Suprapubic skin (tissue), 4 donors: ENCODE measurements around the gene DYTN. TPM values are rescaled to one million over a fixed set of nuclear protein-coding genes. Genes with fewer than 3 reads are reported as not detected.

Experiments
- DNase-seq, 2 donors: peaks; one replicate each; pipeline ENCODE4 v3.0.0-alpha.2; 2019; ENCODE audit warnings: low spot score in 2 of 2
- H3K27ac ChIP-seq: fragments of 200-600 bp; sonication (generic); one replicate; pipeline ENCODE4 v1.5.1; 2019
- H3K27me3 ChIP-seq: fragments of 200-600 bp; sonication (generic); one replicate; pipeline ENCODE4 v1.5.1; 2019
- H3K36me3 ChIP-seq: fragments of 200-600 bp; sonication (generic); one replicate; pipeline ENCODE4 v1.5.1; 2019
- H3K4me1 ChIP-seq: fragments of 200-600 bp; sonication (generic); one replicate; pipeline ENCODE4 v1.5.1; 2019
- H3K4me3 ChIP-seq: fragments of 200-600 bp; sonication (generic); one replicate; pipeline ENCODE4 v1.5.1; 2019; ENCODE audit warnings: mild to moderate bottlenecking
- H3K9me3 ChIP-seq: fragments of 200-600 bp; sonication (generic); one replicate; pipeline ENCODE4 v1.5.1; 2019
- CTCF ChIP-seq, 2 donors: fragments of 200-600 bp in 1 of 2; fragments of 450-650 bp in 1 of 2; sonication (generic) in 1 of 2; IDR thresholded peaks; one replicate each; pipeline ENCODE4 v1.5.1; 2016 to 2019; ENCODE audit warnings: antibody characterized with exemption in 2 of 2, mild to moderate bottlenecking in 1 of 2, moderate library complexity in 1 of 2
- EP300 ChIP-seq: sonication (generic); formaldehyde crosslinking; IDR thresholded peaks from one replicate; pipeline ENCODE4 v1.6.1; 2017; ENCODE audit warnings: antibody characterized with exemption
- POLR2A ChIP-seq, 2 donors: fragments of 450-650 bp; IDR thresholded peaks; one replicate each; pipeline ENCODE4 v1.6.1; 2017; ENCODE audit warnings: antibody characterized with exemption in 2 of 2, mild to moderate bottlenecking in 2 of 2, moderate library complexity in 2 of 2
- POLR2AphosphoS5 ChIP-seq, 3 donors: sonication (generic); formaldehyde crosslinking; IDR thresholded peaks; one replicate each; pipeline ENCODE4 v1.6.1; 2017; ENCODE audit warnings: antibody characterized with exemption in 3 of 3
- WGBS: methylation state at CpG from one replicate; pipeline ENCODE4 v1.1.5; 2018; 5-methylcytosine and 5-hydroxymethylcytosine counted together
- total RNA-seq, 4 donors: library from RNA; depleted of rRNA; stranded (reverse); fragments of >200 nt; gene quantifications; one replicate each; pipeline ENCODE4 v1.1.0, GENCODE V29; 2016

The DYTN gene
- total RNA-seq, 4 donors from 2014 or later = not detected

GRCh38 chr2:206708286-206708685 lies 9.9 kb downstream of the DYTN start:
- no peaks in the 10 kb centered on the region for H3K4me1 ChIP-seq
- no peaks in the 10 kb centered on the region for H3K36me3 ChIP-seq
- WGBS = 46% methylated on average over 5 of the region's 5 CpGs
- TF ChIP-seq POLR2A (IDR thresholded peaks at IDR 0.05) (no peak), CTCF (IDR thresholded peaks at IDR 0.05) (no peak), POLR2AphosphoS5 (IDR thresholded peaks at IDR 0.05) (no peak), EP300 (no peak)
- H3K9me3 ChIP-seq = no peaks in the 10 kb centered on the region
- no peaks in the 10 kb centered on the region for H3K27me3 ChIP-seq
- H3K27ac ChIP-seq = no peak overlapping the region
- H3K4me3 ChIP-seq = no peak overlapping the region
- DNase-seq = no peak

GRCh38 chr2:206707164-206707701 lies 11.0 kb downstream of the DYTN start:
- Histone ChIP-seq H3K36me3 (no peaks in the 10 kb centered on the region), H3K9me3 (no peaks in the 10 kb centered on the region), H3K4me1 (no peaks in the 10 kb centered on the region), H3K4me3 (no peak overlapping the region), H3K27ac (no peak overlapping the region), H3K27me3 (no peaks in the 10 kb centered on the region)
- TF ChIP-seq EP300 (no peak), CTCF (IDR thresholded peaks at IDR 0.05) (no peak), POLR2AphosphoS5 (IDR thresholded peaks at IDR 0.05) (no peak), POLR2A (IDR thresholded peaks at IDR 0.05) (no peak)
- WGBS = 78% methylated on average over 10 of the region's 10 CpGs
- DNase-seq = no peak

GRCh38 chr2:206701952-206702605 lies 16.1 kb downstream of the DYTN start:
- H3K27me3 ChIP-seq = peaks cover 4% of the 10 kb centered on the region
- no peaks in the 10 kb centered on the region for H3K9me3 ChIP-seq
- no peak for TF ChIP-seq EP300
- no peak for TF ChIP-seq POLR2A (IDR thresholded peaks at IDR 0.05)
- TF ChIP-seq POLR2AphosphoS5 (IDR thresholded peaks at IDR 0.05) = no peak
- no peak for TF ChIP-seq CTCF (IDR thresholded peaks at IDR 0.05)
- no peak overlapping the region for H3K4me3 ChIP-seq
- no peak overlapping the region for H3K27ac ChIP-seq
- WGBS = 81% methylated on average over 8 of the region's 8 CpGs
- H3K4me1 ChIP-seq = no peaks in the 10 kb centered on the region
- no peak for DNase-seq
- no peaks in the 10 kb centered on the region for H3K36me3 ChIP-seq

- TF ChIP-seq POLR2A (IDR thresholded peaks at IDR 0.05) (no peak), CTCF (IDR thresholded peaks at IDR 0.05) (no peak), POLR2AphosphoS5 (IDR thresholded peaks at IDR 0.05) (no peak), EP300 (no peak)
- DNase-seq = no peak
- H3K4me1 ChIP-seq = no peaks in the 10 kb centered on the region
- WGBS = 43% methylated on average over 8 of the region's 8 CpGs
- H3K27ac ChIP-seq = no peak overlapping the region
- peaks cover 4% of the 10 kb centered on the region for H3K27me3 ChIP-seq
- H3K4me3 ChIP-seq = no peak overlapping the region
- no peaks in the 10 kb centered on the region for H3K9me3 ChIP-seq
- no peaks in the 10 kb centered on the region for H3K36me3 ChIP-seq
These were observed 18.0 kb downstream of the DYTN start for GRCh38 chr2:206700156-206700555.

- Histone ChIP-seq H3K36me3 (no peaks in the 10 kb centered on the region), H3K27ac (no peak overlapping the region), H3K27me3 (peaks cover 4% of the 10 kb centered on the region), H3K4me1 (no peaks in the 10 kb centered on the region), H3K4me3 (no peak overlapping the region), H3K9me3 (no peaks in the 10 kb centered on the region)
- TF ChIP-seq CTCF (IDR thresholded peaks at IDR 0.05) (no peak), POLR2AphosphoS5 (IDR thresholded peaks at IDR 0.05) (no peak), EP300 (no peak), POLR2A (IDR thresholded peaks at IDR 0.05) (no peak)
- DNase-seq = no peak
- 70% methylated on average over 3 of the region's 3 CpGs for WGBS
These were observed 19.4 kb downstream of the DYTN start for GRCh38 chr2:206698811-206699210.
